ENCODE results near the gene GNPAT. TPM values are rescaled to one million over a fixed set of nuclear protein-coding genes. Genes with fewer than 3 reads are reported as not detected.
"Not testable (repeated sequence)": the region's sequence is repeated elsewhere in the genome, so short reads cannot be mapped to it uniquely, and the experiment has no call there.

The GNPAT gene
- total RNA-seq, 3 donors from 2014 or later, result 31.1 to 40.8 (median 35.8) TPM

- Histone ChIP-seq H3K4me3 (no peak overlapping the region), H3K4me1 (no peaks in the 10 kb centered on the region), H3K27me3 (peaks cover 0 to 1% of the 10 kb centered on the region in 2 donors), H3K36me3 (no peaks in the 10 kb centered on the region), H3K27ac (no peak overlapping the region), H3K9me3 (no peaks in the 10 kb centered on the region)
- intact Hi-C loops (cut with DNase I; ENCODE audit: low total_unique reads), result no loop called here
- no peak for DNase-seq (ENCODE audit: low spot score in 2 of 2)
- TF ChIP-seq, protein P1, sequence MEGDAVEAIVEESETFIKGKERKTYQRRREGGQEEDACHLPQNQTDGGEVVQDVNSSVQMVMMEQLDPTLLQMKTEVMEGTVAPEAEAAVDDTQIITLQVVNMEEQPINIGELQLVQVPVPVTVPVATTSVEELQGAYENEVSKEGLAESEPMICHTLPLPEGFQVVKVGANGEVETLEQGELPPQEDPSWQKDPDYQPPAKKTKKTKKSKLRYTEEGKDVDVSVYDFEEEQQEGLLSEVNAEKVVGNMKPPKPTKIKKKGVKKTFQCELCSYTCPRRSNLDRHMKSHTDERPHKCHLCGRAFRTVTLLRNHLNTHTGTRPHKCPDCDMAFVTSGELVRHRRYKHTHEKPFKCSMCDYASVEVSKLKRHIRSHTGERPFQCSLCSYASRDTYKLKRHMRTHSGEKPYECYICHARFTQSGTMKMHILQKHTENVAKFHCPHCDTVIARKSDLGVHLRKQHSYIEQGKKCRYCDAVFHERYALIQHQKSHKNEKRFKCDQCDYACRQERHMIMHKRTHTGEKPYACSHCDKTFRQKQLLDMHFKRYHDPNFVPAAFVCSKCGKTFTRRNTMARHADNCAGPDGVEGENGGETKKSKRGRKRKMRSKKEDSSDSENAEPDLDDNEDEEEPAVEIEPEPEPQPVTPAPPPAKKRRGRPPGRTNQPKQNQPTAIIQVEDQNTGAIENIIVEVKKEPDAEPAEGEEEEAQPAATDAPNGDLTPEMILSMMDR (IDR thresholded peaks at IDR 0.05), result no peak
- TF ChIP-seq POLR2AphosphoS5 (IDR thresholded peaks at IDR 0.05), result no peak
- no peak for TF ChIP-seq POLR2A (IDR thresholded peaks at IDR 0.05)
These were observed 32.0 kb upstream of the GNPAT start for GRCh38 chr1:231208980-231209379.

- no peak overlapping the region for H3K4me3 ChIP-seq
- no peaks in the 10 kb centered on the region for H3K36me3 ChIP-seq
- no peak for DNase-seq (ENCODE audit: low spot score in 2 of 2)
- no peak for TF ChIP-seq POLR2A (IDR thresholded peaks at IDR 0.05)
- TF ChIP-seq POLR2AphosphoS5 (IDR thresholded peaks at IDR 0.05), result no peak
- TF ChIP-seq, protein P1 (IDR thresholded peaks at IDR 0.05), result no peak
- no peaks in the 10 kb centered on the region for H3K27me3 ChIP-seq
- H3K4me1 ChIP-seq, result no peaks in the 10 kb centered on the region
- no peaks in the 10 kb centered on the region for H3K9me3 ChIP-seq
- no peak overlapping the region for H3K27ac ChIP-seq
- intact Hi-C loops (cut with DNase I; ENCODE audit: low total_unique reads), result no loop called here
These were observed 31.5 kb upstream of the GNPAT start for GRCh38 chr1:231209531-231209930.

GRCh38 chr1:231210126-231210525 lies 30.9 kb upstream of the GNPAT start:
- TF ChIP-seq POLR2A (IDR thresholded peaks at IDR 0.05) (no peak), POLR2AphosphoS5 (IDR thresholded peaks at IDR 0.05) (no peak)
- TF ChIP-seq, protein P1 (IDR thresholded peaks at IDR 0.05), result no peak
- H3K36me3 ChIP-seq, result no peaks in the 10 kb centered on the region
- H3K4me3 ChIP-seq, result no peak overlapping the region
- no peak for DNase-seq (ENCODE audit: low spot score in 2 of 2)
- no peaks in the 10 kb centered on the region for H3K4me1 ChIP-seq
- intact Hi-C loops (cut with DNase I; ENCODE audit: low total_unique reads), result no loop called here
- H3K27ac ChIP-seq, result no peak overlapping the region
- H3K27me3 ChIP-seq, result no peaks in the 10 kb centered on the region
- H3K9me3 ChIP-seq, result no peaks in the 10 kb centered on the region

DNA sequence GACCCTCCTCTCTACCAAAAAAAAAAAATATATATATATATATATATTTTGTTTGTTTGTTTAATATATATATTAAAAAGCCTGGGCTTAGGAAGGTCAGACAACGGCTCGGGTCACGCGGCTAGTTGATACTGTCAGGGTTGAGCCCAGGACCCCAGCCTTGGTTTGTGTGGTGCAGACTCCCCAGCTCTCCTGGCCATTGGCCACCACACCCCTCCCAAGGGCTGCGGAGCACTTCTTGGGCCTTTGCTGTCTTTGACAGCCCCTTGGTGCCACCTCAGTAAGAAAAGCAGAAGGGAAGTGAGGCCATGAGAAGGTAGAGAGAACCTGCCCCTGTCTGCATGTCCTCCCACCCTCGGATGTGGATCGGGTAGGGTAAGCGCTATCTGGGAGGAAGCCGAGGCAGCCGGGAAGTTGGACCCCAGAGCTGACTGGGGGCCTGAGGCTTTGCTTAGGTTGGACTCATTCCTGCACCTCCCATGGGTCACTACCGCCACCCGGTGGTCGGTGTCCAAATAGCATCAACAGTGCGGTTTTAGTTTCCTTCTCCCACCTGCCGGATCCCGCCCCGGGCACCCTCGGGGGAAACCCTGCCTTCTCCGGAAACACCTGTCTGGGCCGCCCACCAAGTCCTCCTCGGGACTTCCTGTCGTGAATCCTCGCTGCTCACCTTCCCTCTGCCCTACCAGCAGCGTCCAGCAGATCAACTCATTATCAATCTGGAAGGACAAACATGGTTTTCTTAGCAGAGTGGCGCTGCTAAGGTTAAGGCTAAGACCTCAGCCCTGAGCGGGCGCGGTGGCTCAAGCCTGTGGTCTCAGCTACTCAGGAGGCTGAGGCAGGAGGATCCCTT lies 29.8 kb upstream of the GNPAT start:
- H3K27me3 ChIP-seq, result no peaks in the 10 kb centered on the region
- no peaks in the 10 kb centered on the region for H3K4me1 ChIP-seq
- H3K36me3 ChIP-seq, result no peaks in the 10 kb centered on the region
- no peak overlapping the region for H3K27ac ChIP-seq
- intact Hi-C loops (cut with DNase I; ENCODE audit: low total_unique reads), result no loop called here
- H3K4me3 ChIP-seq, result peak overlapping the region; percentile 36 to 72 (median 48)
- DNase-seq (ENCODE audit: low spot score in 2 of 2), result peak; percentile 56 to 78
- H3K9me3 ChIP-seq, result no peaks in the 10 kb centered on the region
- TF ChIP-seq POLR2AphosphoS5 (IDR thresholded peaks at IDR 0.05) (no peak), POLR2A (IDR thresholded peaks at IDR 0.05) (no peak)
- TF ChIP-seq, protein P1 (IDR thresholded peaks at IDR 0.05), result peak; percentile 68 to 87 (median 80)

DNA sequence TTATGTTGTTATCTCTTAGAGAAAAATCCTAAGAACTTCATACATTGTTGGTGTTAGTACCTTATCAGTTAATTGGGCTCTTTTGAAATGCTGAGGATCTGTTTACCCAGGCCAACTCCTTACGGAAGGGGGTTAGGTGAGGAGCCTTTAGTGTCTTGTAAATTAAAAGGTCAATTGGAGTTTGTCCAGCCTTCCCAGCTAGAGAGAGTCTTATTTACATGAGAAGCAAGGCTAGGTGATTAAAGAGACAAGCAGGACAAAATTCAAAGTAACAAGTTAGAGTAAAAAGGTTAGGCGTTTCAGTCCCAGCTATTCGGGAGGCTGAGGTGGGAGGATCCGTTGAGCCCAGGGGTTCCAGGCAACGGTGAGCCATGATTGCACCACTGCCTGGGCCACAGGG lies 28.7 kb upstream of the GNPAT start:
- intact Hi-C loops (cut with DNase I; ENCODE audit: low total_unique reads), result not testable (repeated sequence)

More for the DNA sequence above, 28.7 kb upstream of the GNPAT start:
- not testable (repeated sequence) for H3K4me1 ChIP-seq; DNase-seq (ENCODE audit: low spot score in 2 of 2); H3K27ac ChIP-seq; H3K4me3 ChIP-seq; H3K27me3 ChIP-seq; H3K36me3 ChIP-seq; H3K9me3 ChIP-seq

All from breast epithelium (tissue), 4 donors.